ENCODE results near the gene SH3YL1. TPM values are rescaled to one million over a fixed set of nuclear protein-coding genes. Genes with fewer than 3 reads are reported as not detected.

SH3YL1 gene
- total RNA-seq, 1 experiment from 2014 or later, result 28.4 TPM

DNA sequence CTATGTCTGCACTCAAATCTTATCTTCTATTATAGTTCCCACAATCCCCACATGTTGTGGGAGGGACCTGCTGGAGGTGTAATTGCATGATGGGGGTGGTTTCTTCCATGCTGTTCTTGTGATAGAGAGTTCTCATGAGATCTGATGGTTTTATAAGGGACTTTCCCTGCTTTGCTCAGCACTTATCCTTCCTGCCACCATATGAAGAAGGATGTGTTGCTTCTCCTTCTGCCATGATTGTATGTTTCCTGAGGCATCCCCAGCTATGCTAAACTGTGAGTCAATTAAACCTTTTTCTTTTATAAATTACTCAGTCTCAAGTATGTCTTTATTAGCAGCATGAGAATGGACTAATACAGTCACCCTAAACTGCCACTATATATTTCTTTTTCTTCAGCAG is 79.1 kb downstream of the SH3YL1 start:
- intact Hi-C loops (cut with micrococcal nuclease; ENCODE audit: unreplicated experiment), result no loop called here
- no peak for TF ChIP-seq SIN3A (IDR thresholded peaks at IDR 0.05; ENCODE audit: borderline replicate concordance, insufficient read depth, low read depth, low read length)
- TF ChIP-seq POLR2AphosphoS5 (IDR thresholded peaks at IDR 0.05; ENCODE audit: low read depth, low read length), result no peak
- TF ChIP-seq, protein P1, sequence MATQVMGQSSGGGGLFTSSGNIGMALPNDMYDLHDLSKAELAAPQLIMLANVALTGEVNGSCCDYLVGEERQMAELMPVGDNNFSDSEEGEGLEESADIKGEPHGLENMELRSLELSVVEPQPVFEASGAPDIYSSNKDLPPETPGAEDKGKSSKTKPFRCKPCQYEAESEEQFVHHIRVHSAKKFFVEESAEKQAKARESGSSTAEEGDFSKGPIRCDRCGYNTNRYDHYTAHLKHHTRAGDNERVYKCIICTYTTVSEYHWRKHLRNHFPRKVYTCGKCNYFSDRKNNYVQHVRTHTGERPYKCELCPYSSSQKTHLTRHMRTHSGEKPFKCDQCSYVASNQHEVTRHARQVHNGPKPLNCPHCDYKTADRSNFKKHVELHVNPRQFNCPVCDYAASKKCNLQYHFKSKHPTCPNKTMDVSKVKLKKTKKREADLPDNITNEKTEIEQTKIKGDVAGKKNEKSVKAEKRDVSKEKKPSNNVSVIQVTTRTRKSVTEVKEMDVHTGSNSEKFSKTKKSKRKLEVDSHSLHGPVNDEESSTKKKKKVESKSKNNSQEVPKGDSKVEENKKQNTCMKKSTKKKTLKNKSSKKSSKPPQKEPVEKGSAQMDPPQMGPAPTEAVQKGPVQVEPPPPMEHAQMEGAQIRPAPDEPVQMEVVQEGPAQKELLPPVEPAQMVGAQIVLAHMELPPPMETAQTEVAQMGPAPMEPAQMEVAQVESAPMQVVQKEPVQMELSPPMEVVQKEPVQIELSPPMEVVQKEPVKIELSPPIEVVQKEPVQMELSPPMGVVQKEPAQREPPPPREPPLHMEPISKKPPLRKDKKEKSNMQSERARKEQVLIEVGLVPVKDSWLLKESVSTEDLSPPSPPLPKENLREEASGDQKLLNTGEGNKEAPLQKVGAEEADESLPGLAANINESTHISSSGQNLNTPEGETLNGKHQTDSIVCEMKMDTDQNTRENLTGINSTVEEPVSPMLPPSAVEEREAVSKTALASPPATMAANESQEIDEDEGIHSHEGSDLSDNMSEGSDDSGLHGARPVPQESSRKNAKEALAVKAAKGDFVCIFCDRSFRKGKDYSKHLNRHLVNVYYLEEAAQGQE (IDR thresholded peaks at IDR 0.05; ENCODE audit: insufficient read depth in 1 of 2, low read depth in 2 of 2, low read length in 1 of 2), result no peak
- TF ChIP-seq TCF7L2 (IDR thresholded peaks at IDR 0.05; ENCODE audit: low read depth, low read length), result no peak
- TF ChIP-seq, protein P2, sequence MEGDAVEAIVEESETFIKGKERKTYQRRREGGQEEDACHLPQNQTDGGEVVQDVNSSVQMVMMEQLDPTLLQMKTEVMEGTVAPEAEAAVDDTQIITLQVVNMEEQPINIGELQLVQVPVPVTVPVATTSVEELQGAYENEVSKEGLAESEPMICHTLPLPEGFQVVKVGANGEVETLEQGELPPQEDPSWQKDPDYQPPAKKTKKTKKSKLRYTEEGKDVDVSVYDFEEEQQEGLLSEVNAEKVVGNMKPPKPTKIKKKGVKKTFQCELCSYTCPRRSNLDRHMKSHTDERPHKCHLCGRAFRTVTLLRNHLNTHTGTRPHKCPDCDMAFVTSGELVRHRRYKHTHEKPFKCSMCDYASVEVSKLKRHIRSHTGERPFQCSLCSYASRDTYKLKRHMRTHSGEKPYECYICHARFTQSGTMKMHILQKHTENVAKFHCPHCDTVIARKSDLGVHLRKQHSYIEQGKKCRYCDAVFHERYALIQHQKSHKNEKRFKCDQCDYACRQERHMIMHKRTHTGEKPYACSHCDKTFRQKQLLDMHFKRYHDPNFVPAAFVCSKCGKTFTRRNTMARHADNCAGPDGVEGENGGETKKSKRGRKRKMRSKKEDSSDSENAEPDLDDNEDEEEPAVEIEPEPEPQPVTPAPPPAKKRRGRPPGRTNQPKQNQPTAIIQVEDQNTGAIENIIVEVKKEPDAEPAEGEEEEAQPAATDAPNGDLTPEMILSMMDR (IDR thresholded peaks at IDR 0.05), result no peak

DNA sequence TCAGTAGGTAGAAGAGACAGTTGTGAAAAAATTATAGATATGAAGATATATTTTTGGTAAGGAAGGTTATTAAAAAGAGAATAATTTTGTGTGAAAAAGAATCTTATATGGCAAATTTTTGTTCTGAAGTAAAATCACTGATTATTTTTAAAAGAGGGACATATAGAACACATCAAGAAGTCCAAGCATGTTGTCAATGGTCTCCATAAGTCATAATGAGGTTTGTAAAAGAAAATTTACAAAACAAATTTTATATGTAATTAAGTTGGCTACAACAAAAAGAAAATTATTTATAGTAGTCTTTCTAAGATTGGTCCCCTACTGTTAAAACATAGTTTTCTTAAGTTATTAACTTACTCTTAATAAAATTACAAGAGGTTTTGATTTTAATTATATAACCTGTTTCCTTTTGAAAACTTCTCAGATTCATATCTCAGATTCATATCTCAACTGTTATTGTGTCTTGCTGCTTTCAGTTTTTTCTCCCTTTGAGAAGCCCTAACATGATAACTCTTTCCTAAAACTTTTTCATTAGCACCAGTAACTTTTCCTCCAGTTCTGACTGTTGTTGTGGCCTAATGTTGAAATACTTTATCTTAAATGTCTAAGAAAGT is 81.2 kb downstream of the SH3YL1 start:
- BruUV-seq (replicated peaks), result no TSS peak
- ChIA-PET CTCF (no interaction called here), POLR2A (no interaction called here)
- in situ Hi-C loops (cut with HindIII; ENCODE audit: low pct_unique_long_range_greater_than_20kb, low sequenced_read_pairs), result no loop called here
- ATAC-seq (no peak), DNase-seq (ENCODE audit: low read depth, low spot score) (no peak)
- H3K4me1 ChIP-seq (ENCODE audit: control insufficient read depth, insufficient read depth, low read length), result no peaks in the 10 kb centered on the region
- H3K27ac ChIP-seq (ENCODE audit: low read length), result no peak overlapping the region
- intact Hi-C loops (cut with micrococcal nuclease; ENCODE audit: unreplicated experiment), result no loop called here
- no peaks in the 10 kb centered on the region; the same call in 1 of the 2 replicates for H3K27me3 ChIP-seq (ENCODE audit: control insufficient read depth, insufficient read depth, low read length)
- peaks cover 19% of the 10 kb centered on the region for H3K9me3 ChIP-seq (ENCODE audit: control insufficient read depth, insufficient read depth, low read depth, low read length)
- no peaks in the 10 kb centered on the region for H3K36me3 ChIP-seq (ENCODE audit: control insufficient read depth, insufficient read depth, low read length)
- no peak for TF ChIP-seq SIN3A (IDR thresholded peaks at IDR 0.05; ENCODE audit: borderline replicate concordance, insufficient read depth, low read depth, low read length)
- TF ChIP-seq POLR2AphosphoS5 (IDR thresholded peaks at IDR 0.05; ENCODE audit: low read depth, low read length), result no peak
- TF ChIP-seq TCF7L2 (IDR thresholded peaks at IDR 0.05; ENCODE audit: low read depth, low read length), result no peak
- TF ChIP-seq, protein P1 (IDR thresholded peaks at IDR 0.05; ENCODE audit: insufficient read depth in 1 of 2, low read depth in 2 of 2, low read length in 1 of 2), result no peak
- TF ChIP-seq, protein P2 (IDR thresholded peaks at IDR 0.05), result no peak
- H3K4me3 ChIP-seq (ENCODE audit: low read depth in 2 of 2, low read length in 2 of 2), result no peak overlapping the region

More for the DNA sequence above, 79.1 kb downstream of the SH3YL1 start:
- DNase-seq (ENCODE audit: low read depth, low spot score) (no peak), ATAC-seq (no peak)
- no peak overlapping the region for H3K4me3 ChIP-seq (ENCODE audit: low read depth in 2 of 2, low read length in 2 of 2)
- H3K27ac ChIP-seq (ENCODE audit: low read length), result no peak overlapping the region
- H3K36me3 ChIP-seq (ENCODE audit: control insufficient read depth, insufficient read depth, low read length), result no peaks in the 10 kb centered on the region
- H3K4me1 ChIP-seq (ENCODE audit: control insufficient read depth, insufficient read depth, low read length), result no peaks in the 10 kb centered on the region
- ChIA-PET POLR2A (no interaction called here), CTCF (no interaction called here)
- peaks cover 19% of the 10 kb centered on the region for H3K9me3 ChIP-seq (ENCODE audit: control insufficient read depth, insufficient read depth, low read depth, low read length)
- H3K27me3 ChIP-seq (ENCODE audit: control insufficient read depth, insufficient read depth, low read length), result no peaks in the 10 kb centered on the region; the same call in 1 of the 2 replicates
- in situ Hi-C loops (cut with HindIII; ENCODE audit: low pct_unique_long_range_greater_than_20kb, low sequenced_read_pairs), result no loop called here
- no TSS peak for BruUV-seq (replicated peaks)

Data from Panc1 (cell line).